GM10266 (cell line): Measurements from ENCODE around the gene OR2S2.
"Not testable (repeated sequence)": the region's sequence is repeated elsewhere in the genome, so short reads cannot be mapped to it uniquely, and the experiment has no call there.

Source experiments
- DNase-seq: peaks from one replicate; pipeline ENCODE4 v3.0.0; 2012; ENCODE audit errors: extremely low spot score
- TF ChIP-seq, protein P1 (sequence below): IDR thresholded peaks from 2 replicates; pipeline ENCODE4 v1.5.1; 2012; ENCODE audit warnings: mild to moderate bottlenecking, low read depth; ENCODE audit not compliant: control insufficient read depth, insufficient read depth; ENCODE audit errors: missing control alignments

OR2S2 gene

DNA sequence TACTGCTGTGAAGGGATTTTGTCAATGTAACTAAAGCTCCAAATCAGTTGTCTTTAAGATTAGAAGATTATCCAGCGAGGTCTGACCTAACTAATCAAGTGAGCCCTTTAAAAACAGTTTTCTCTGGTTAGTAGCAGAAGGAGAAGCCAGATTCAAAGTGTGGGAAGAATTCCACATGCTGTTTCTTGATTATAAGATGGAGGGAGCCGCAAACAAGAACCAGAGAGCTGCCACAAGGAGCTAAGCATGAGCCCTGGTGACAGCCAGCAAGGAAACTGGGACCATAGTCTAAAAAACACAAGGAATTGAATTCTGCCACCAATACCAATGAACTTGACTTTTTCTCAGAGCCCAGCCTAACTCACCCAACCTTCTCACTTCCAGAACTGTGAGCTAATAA is 37.0 kb upstream of the OR2S2 start:
- no peak for DNase-seq
- TF ChIP-seq, protein P1, sequence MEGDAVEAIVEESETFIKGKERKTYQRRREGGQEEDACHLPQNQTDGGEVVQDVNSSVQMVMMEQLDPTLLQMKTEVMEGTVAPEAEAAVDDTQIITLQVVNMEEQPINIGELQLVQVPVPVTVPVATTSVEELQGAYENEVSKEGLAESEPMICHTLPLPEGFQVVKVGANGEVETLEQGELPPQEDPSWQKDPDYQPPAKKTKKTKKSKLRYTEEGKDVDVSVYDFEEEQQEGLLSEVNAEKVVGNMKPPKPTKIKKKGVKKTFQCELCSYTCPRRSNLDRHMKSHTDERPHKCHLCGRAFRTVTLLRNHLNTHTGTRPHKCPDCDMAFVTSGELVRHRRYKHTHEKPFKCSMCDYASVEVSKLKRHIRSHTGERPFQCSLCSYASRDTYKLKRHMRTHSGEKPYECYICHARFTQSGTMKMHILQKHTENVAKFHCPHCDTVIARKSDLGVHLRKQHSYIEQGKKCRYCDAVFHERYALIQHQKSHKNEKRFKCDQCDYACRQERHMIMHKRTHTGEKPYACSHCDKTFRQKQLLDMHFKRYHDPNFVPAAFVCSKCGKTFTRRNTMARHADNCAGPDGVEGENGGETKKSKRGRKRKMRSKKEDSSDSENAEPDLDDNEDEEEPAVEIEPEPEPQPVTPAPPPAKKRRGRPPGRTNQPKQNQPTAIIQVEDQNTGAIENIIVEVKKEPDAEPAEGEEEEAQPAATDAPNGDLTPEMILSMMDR, result no peak

DNA sequence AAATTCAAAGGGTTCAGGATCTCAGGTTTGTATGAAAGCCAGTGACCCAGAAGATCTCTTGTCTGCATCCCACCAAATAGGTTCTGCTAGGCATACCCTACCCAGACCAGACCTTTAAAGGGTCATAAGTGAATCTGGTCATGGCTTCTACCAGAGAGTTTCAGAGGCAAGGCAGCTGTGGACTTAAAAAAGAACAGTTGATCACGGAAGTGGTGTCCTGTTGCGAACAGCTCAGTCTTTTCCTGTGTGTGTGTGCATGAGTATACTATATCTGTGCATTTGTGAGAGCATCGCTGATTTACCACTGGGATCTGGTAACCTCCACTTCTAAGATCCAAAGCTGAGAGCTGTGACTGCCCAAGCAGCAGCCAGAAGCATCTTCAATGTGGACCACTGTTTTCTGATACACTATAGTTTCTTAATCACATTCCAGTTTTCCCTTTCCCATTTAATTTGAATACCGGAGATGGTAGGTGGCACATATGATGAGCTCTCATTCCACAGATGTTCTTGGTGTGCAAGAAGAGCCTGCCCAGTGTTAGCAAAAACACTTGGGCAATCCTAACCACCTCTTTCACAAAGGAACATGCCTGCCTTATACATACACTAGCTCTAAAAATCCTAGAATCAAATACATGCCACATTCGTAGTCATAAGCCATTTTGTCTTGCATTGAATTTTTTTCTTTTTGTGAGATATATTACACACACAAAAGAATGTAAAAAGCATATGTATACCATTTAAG is 36.2 kb upstream of the OR2S2 start:
- TF ChIP-seq, protein P1, result no peak
- DNase-seq, result no peak

DNA sequence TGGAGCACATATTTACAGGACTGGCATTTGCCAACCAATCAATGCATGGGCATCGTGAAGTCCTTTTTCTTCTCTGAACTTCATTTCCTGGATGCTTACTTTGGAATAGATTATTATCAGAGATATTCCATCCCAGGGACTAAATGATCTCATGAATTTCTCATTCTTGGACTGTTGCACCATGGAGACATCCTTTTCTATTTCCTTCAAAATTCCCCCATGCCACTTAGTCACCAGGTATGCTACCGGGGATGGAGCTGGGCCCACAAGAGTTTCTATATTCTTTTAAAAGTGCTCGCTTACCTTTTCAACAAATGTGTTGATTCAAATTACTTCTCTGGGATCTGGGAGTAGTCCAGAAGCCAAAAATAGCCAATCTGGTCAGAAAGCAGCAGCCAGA is 35.2 kb upstream of the OR2S2 start:
- DNase-seq, result not testable (repeated sequence)

DNA sequence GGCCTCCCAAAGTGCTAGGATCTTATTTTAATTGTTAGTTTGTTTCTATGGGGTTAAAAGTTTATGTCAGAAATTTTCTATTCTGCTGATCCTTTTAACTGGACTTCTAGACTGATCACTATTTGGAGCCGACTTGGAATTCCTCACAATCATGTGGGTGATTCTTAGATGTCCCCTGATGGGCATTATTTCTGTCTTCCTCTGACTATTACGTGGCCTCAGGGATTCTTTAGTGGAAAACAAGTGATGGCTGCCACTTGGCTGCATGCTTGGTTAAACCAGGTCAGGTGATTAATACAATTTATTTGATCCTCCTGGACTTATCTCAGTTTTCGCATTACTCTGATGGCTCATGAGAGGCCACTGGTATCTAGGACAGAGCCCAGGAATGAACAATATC is 32.2 kb upstream of the OR2S2 start:
- no peak for DNase-seq
- TF ChIP-seq, protein P1, result no peak

DNA sequence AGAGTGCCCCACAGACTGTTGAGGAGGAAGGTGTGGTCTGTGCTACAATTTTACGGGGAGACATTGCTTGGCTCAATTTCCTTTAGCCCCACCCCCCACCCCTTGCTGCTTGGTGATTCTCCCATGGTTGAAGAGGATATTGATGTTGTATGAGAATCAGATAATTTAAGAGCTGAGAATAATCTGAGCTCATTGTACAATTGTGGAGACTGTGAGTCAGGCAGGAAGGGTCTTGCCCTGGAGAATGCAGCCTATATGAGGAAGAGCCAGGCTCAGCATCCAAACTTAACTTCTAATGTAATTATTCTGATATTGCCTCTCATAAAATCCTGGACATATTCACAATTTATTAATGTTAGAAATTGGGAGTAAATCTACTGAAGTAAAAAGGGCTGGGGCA is 26.1 kb upstream of the OR2S2 start:
- DNase-seq, result no peak
- TF ChIP-seq, protein P1, result no peak

DNA sequence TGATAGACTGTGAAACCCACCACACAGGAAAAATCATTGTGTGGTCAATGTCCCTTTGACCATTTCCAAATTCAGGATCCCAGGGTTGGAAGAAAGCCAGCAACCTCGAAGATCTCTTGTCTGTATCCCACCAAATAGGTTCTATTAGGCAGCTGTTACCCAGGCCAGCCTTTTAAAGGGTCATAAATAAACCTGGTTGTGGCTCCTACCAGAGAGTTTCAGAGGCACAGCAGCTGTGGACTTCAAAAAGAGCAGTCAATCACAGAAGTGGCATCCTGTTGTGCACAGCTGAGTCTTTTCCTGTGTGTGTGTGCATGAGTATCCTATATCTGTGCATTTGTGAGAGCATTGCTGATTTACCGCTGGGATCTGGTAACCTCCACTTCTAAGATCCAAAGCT is 23.7 kb upstream of the OR2S2 start:
- DNase-seq, result no peak
- TF ChIP-seq, protein P1, result no peak

DNA sequence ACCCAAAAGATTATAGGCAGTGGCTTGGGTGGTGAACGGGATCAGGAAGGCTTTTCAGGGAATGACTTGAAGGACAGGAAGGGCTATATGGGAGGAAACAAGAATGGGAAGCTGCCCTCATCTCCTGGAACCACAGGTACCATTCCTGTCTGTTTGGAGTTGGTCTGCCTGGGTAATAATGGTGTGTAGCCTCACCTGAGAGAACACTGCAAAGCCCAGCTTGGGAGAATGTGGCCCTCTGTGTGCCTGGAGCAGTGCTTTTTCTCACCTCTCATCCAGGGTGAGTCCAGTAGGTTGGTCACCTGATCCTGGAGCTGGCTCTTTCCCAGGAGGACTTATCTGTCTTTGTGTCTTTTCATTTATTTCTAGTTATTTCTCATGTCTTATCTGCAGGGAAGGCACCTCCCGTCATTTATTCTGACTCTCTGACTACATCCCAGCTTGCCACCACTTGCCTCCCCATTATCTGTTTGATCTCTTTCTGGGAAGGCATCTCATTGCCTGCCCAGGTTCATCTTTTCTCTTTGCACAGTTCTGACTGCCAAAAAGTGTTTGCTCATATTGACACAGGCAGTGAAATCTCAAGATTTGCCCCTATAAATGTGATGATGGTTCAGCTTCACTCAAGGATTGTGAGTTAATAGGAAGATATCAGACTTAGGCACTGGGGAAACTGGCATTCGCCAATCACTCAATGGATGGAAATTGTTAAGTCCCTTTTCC is 22.5 kb upstream of the OR2S2 start:
- DNase-seq, result no peak
- TF ChIP-seq, protein P1, result no peak

DNA sequence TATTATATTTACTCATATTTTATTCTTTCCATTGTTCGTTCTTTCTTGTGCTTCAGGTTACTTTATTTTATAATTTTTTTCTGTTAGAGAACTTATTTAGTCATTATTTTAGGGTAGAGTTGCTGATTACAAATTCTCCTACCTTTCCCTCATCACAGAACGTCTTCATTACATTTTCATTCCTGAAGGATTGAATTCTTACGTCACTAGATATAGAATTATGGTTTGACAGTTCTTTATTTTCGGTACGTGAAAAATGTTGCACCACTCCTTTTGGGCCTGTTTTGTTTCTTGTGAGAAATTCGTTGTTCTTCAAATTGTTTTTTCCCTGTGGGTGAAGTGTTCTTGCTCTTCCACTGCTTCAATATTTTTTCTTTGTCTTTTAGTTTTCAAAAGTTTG is 20.8 kb upstream of the OR2S2 start:
- DNase-seq, result no peak

More for the DNA sequence above, 20.8 kb upstream of the OR2S2 start:
- TF ChIP-seq, protein P1, result no peak
